Activated CD4-positive, CD25-positive, alpha-beta regulatory T cell (primary cell): ENCODE data around the gene APOL3.
"Not testable (repeated sequence)": the region's sequence is repeated elsewhere in the genome, so short reads cannot be mapped to it uniquely, and the experiment has no call there.

Source experiments
- DNase-seq, 4 experiments: peaks; one replicate each; lab custom pipeline; 2025; lab: John Stamatoyannopoulos, UW

The APOL3 gene, protein sequence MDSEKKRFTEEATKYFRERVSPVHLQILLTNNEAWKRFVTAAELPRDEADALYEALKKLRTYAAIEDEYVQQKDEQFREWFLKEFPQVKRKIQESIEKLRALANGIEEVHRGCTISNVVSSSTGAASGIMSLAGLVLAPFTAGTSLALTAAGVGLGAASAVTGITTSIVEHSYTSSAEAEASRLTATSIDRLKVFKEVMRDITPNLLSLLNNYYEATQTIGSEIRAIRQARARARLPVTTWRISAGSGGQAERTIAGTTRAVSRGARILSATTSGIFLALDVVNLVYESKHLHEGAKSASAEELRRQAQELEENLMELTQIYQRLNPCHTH

DNA sequence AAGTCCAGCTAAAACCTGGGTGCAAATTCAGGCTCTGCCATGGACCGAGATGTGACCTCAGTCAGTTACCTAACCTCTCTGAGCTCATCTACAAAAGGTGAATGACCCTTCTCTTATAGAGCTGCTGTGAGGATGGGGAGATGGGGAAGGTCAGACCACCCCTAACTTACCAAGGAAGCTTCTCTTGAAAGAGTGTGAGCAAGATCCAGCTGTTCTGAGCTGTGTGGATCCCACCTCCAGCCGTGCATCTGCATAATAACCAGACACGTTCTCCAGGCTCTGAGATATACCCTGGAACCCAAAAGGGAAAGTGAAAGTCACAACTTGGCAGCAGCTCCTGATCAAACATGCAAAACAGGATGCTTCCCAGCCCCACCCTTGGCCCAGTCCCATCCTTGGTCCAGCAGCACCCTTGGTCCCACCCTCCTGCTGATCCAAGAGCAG is at the start of gene APOL3:
APOL3 (minus strand) TSS at position 257 of the 444 bp plus-strand sequence. CDS start 11,700 bp downstream, outside the sequence.
- DNase-seq: peak in 1 of 4 experiments; percentile 16

DNA sequence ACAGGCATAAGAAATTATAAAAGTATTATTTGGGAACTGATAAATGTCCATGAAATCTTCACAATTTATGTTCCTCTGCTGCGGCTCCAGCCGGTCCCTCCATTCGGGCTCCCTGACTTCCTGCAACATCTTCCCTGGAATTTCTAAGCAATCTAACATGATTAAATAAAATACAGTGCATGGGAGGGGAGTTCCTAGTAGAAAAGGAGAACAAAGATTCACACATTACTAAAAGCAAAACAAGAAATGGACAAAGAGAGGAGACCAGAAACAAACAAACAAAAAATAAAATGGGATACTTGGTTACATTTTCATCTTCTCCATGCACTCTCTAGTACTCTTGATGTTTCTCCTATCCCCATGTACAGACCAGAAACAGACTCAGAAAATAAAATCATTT is 49.7 kb upstream of the APOL3 start:
- DNase-seq: no peak

DNA sequence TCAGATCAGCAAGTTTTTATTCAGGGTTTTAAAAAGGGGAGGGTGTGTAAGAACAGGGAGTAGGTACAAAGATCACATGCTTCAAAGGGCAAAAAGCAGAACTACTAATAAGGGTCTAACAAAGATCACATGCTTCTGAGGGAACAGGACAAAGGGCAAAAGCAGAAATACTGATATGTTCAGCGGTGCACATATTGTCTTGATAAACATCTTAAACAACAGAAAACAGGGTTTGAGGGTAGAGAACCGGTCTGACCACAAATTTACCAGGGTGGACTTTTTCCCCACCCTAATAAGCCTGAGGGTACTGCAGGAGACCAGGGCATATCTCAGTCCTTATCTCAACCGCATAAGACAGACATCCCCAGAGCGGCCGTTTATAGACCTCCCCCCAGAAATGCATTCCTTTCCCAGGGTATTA is 48.9 kb upstream of the APOL3 start:
- not testable (repeated sequence) for DNase-seq

- no peak for DNase-seq
Observed at GRCh38 chr22:36208914-36209313, 48.4 kb upstream of the APOL3 start.

GRCh38 chr22:36208162-36208765 is 47.7 kb upstream of the APOL3 start:
- no peak for DNase-seq

DNA sequence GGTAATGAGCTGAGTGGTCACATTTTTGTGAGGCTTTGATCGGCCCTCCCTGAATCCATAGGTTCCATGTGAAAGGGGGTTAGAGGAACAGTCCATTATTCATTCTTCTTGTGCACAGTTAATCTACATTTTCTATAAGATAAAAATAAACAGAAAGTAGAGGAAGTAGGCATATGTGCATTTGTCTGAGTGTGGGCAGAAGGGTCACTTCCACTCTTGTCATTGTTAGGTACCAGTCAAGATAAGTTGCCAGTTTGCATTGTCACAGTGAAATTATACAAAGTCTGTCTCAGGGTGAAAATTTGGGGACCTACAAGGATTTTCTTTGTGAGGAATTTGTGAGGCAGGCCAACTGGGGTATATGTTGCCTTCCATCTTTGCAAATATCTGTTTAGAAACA is 45.7 kb upstream of the APOL3 start:
- DNase-seq: no peak

GRCh38 chr22:36205573-36205972 is 45.0 kb upstream of the APOL3 start:
- DNase-seq: not testable (repeated sequence)

DNA sequence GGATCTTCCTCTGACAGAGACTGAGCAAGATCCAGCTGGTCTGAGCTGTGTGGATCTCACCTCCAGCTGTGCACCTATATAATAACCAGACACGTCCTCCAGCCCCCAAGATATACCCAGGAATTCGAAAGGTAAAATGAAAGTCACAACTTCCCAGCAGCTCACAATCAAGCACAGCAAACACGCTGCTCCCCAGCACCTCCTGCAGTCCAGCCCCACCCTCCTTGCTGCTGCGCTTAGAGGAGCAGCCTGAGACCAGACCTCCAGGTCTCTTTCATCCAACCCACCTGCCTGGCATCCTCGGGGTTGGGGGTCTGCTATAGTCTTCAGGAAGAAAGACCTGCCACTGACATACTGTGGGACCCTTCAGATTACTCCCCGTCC is 44.1 kb upstream of the APOL3 start:
- no peak for DNase-seq

DNA sequence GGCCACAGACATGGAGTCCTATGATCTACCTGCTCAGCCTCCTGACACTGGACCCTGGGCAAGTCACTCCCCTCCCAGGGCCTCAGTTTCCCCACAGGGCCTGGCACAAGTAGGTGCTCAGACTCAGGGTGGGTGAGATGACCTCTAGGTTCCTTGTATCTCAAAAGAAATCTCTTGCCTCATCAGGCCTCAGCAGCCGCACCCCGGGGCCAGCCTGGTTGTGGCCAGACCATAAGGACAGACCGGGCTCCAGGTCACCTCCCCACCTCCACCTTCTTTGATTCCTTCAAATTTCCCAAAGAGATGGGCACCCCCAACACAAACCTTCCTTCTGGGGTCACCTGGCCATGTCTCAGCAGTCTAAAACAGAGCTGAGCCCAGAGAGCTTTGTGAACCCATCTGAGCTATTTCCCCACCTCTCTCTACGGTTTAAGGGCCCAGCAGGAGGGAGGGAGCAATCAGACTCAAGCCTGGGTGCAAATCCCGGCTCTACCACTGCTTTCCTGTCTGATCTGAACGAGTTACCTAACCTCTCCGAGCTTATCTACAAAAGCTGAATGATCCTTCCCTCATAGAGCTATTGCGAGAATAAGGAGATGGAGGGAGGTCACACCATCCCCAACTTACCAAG is 43.6 kb upstream of the APOL3 start:
- no peak for DNase-seq

DNA sequence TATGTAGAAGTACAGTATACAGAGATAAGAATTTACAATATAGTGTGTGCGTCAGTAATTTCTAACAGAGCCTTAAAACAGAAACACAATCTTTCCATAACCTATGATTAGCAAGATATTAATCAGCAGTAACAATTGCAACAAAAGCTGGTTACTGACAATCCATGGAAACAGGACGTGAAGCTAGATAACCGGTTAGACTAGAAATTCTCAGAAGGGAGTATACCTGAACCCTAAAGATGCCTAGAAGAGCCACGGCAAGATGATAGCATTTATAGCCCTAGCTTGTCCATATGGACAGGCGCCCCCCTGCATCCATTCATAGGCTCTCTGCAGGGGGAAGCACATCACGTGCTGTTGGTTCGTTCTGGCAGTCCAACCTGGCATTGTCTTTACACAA is 42.9 kb upstream of the APOL3 start:
- DNase-seq: not testable (repeated sequence)

DNA sequence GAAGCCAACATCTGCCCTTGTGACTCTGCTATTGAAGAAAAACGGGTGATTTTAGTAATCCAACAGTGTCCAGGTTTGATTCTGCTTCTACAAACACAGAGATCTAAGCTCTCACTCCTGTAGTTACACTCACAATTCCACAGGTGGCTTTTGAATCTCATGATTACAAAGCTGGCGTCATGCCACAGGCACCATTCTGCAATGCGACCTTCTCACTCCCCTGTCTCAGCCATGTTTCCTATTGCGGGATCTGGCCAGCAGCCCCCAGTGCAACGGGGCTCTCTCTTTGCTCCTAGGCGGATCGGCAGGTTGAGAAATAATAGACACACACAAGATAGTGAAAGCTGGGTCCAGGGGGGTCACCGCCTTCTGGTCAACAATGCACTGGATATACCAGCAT is 42.4 kb upstream of the APOL3 start:
- DNase-seq: not testable (repeated sequence)

DNA sequence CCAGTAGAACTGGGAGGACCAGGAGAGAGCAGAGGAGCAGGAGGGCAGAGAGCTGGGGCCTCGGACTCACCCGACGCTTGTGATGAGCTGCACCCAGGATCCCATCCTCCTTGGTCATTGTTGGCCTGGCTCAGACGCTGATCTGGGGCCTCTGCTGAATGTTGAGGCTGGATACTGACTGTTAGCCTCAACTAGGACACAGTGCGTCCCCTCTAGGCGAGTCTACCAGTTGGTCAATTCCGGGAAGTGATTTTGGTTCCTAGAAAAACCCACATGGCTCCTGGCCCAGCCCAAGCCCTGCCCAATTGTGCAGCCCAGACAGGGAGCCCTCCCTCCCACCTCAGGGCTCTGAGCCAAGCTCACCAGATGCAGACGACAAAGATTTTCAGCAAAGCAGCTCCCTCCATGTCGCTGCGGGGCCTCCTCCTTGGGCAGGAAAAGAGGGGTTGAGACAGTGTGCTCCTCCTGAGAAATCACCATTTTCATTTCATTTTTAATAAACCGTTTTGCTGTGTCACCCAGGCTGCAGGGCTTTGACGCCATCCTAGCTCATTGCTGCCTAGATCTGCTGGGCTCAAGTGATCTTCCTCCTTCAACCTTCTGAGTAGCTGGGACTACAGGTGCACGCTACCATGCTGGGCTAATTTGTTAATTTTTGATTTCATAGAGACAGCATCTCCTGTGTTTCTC is 41.2 kb upstream of the APOL3 start, which contains the start of gene APOL4:
APOL4 (minus strand) TSS at position 180 of the 690 bp plus-strand sequence; CDS start at position 105, 75 bp downstream.
- no peak for DNase-seq

DNA sequence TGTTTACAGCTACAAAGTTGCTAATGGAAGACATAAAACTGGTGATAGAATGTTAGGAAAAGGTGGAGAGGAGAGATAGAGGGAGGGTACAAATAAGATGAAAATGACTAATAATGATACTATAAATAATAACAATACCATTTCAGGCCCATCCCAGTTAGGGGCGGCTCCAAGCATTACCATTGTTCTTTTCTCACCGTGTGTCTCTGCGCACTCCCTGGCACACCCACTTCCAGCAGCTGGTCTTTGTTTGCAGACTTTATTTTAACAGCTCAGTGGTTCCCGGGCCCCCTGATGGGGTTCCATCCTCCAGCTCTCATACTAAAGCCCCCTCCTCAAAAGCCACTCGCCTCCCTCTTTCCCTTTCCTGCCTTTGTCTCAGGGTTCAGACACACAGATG is 40.5 kb upstream of the APOL3 start:
- not testable (repeated sequence) for DNase-seq

GRCh38 chr22:36199001-36199551 is 38.5 kb upstream of the APOL3 start:
- DNase-seq: no peak

GRCh38 chr22:36198536-36198935 is 38.0 kb upstream of the APOL3 start:
- DNase-seq: no peak

DNA sequence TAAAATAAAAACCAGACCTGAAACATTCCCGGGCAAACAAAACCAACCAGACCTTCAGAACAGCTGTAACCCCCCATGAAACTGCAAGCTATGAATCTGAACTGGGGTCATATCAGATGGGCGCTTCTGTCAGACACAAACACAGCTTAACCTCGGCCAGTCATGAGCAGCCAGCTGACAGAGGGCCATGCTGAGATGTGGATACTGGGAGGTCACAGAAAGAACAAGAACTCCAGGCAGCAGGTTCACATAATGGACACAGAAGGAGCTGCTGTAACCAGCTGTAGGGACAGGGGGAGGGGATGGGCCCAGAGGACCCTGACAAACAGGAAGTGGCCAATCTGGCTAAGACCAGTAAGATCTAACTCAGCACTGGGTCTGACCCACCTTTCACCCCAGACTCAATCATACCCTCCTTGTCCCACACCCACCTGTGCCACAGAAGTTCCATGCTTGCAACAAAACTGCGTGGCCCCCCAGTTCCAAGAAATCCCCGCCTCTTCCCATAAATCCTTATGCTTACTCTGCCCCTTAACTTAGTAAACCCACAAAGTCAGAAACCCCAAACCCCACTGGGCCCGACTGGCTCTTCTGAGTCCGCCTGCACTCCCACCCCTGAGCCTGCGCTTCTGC is 37.1 kb upstream of the APOL3 start:
- no peak for DNase-seq

DNA sequence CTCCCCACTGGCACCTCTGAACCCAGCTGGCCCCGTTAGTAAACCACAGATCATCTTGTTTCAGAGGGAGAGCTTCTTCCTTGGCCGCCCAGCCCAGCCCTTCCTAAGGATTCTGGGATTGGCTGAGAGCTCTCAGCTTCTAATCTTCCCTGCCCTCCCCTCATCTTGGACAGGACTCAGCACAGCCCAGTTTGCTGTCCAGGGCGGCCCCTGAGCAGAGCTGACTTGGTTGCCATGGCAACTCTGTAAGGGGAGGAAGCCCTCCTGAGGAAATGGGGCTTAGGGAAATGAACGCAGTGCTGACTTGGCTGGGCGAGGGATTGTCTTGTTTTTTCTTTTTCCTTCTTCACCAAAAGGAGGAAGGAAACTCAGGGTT is 36.5 kb upstream of the APOL3 start:
- DNase-seq: no peak

GRCh38 chr22:36196254-36197064 is 35.9 kb upstream of the APOL3 start:
- no peak for DNase-seq

DNA sequence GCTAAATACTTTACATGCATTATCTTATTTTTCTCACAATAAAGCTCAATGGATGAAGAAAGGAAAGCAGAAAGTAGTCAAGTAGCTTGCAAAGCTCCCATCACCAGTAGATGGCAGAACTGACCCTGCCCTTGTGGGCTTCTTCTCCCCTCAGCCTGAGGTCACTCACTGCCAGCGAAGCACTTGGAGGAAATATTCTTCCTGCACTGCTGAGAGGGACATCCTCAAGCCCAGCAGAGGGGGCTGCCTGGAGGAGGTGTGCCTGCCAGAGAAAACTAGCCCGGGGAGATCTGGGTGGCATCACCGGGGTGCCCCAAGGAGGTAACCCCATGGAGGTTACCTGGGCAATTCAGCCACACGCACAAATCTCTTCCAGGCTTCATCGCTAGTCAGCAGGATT is 34.4 kb upstream of the APOL3 start:
- no peak for DNase-seq

DNA sequence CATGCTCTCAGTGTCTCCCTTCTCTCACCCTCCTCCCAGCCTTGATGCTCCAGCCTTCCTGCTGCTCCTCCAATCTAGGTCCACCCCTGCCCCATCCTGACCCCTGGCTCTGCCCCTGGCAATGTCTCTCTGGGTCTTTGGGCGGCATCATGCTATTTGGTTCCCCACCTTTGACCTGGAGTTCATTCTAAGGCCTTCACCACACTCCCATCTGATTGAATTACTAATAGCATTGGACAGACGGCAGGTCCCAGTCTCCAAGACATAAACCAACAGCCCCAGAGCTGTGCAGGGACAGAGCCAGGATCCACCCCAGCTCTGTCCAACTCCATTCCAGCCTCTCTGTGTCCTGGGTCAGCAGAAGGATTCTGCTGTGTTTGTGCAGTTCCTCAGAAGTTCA is 33.8 kb upstream of the APOL3 start:
- no peak for DNase-seq

DNA sequence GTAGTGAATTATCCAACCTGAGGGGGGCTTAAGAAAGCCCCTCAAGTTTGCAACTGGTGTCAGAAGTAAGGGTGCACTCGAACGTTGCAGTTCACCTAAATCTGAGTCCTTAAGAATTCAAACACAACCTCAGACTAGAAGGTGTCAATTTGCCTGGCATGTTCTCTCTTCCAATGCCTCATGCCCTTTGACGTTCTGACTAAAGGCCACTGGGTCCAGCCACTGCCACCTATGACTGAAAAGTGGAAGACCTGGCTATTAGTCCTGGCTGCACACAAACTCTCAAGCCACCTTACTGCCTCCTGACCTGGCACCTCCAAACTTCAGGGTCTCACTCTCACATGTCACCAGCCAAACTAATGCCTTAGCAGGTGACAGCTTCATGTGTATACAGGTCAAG is 33.0 kb upstream of the APOL3 start:
- DNase-seq: no peak
